GM12878 (cell line): ENCODE measurements around the gene TRHDE. TPM values are rescaled to one million over a fixed set of nuclear protein-coding genes. Genes with fewer than 3 reads are reported as not detected.
A peak's percentile ranks its signal among the peaks of the same experiment; 100 is the strongest.

Experiments used
- ATAC-seq: fragments of 200-7000 bp; cut with Tn5 transposase; 3 replicates; pipeline ENCODE4 v1.9.1; 2020; ENCODE audit warnings: mild to moderate bottlenecking, moderate library complexity
- BruUV-seq: library from RNA; stranded (reverse); fragments of 400-500 nt; replicated peaks from 2 replicates; lab custom pipeline; 2021; lab: Mats Ljungman, UMichigan
- CTCF ChIA-PET: fragments of 300-600 bp; sonication (Branson Sonifier 250); formaldehyde crosslinking; extraction: SDS; loops from one replicate; lab custom pipeline; 2021; ENCODE audit warnings: inconsistent platforms; lab: Yijun Ruan, JAX
- POLR2A ChIA-PET: fragments of 350-600 bp; formaldehyde crosslinking; extraction: SDS; loops from one replicate; lab custom pipeline; 2021; ENCODE audit warnings: inconsistent platforms; lab: Charles Lee
- RAD21 ChIA-PET: fragments of 300-600 bp; sonication (Branson Sonifier 250); formaldehyde crosslinking; loops from one replicate; lab custom pipeline; 2023; ENCODE audit warnings: antibody characterized with exemption; ENCODE audit not compliant: unreplicated experiment; lab: Charles Lee
- SMC1A ChIA-PET: fragments of 300-600 bp; sonication (Branson Sonifier 250); formaldehyde crosslinking; loops from one replicate; lab custom pipeline; 2023; ENCODE audit not compliant: unreplicated experiment, uncharacterized antibody; lab: Charles Lee
- DNase-seq: peaks from one replicate; pipeline ENCODE4 v3.0.0-alpha.2; 2011; ENCODE audit warnings: low read depth, low spot score
- FAIRE-seq: peaks from 3 replicates; lab custom pipeline; 2011; peaks lifted over from hg19 to GRCh38; lab: Jason Lieb, UNC
- H2AFZ ChIP-seq: 2 replicates; pipeline ENCODE4 v1.6.0; 2011; ENCODE audit warnings: low read depth, low read length, control low read depth; ENCODE audit not compliant: control insufficient read depth
- H3K27ac ChIP-seq: 2 replicates; pipeline ENCODE4 v1.5.1; 2011; ENCODE audit warnings: control low read depth; ENCODE audit not compliant: control insufficient read depth, insufficient read depth
- H3K27me3 ChIP-seq, 2 experiments: replicated peaks in 1 of 2; 2 replicates each; pipeline versions ENCODE4 v1.6.0 to v1.6.1; 2011; ENCODE audit warnings: low read length in 1 of 2; ENCODE audit not compliant: control insufficient read depth in 2 of 2, insufficient read depth in 2 of 2
- H3K36me3 ChIP-seq, 2 experiments: 2 replicates each; pipeline ENCODE4 v1.5.1; 2011; ENCODE audit warnings: low read length in 1 of 2; ENCODE audit not compliant: control insufficient read depth in 2 of 2, insufficient read depth in 2 of 2
- H3K4me1 ChIP-seq: 2 replicates; pipeline ENCODE4 v1.6.1; 2011; ENCODE audit warnings: mild to moderate bottlenecking, low read length, moderate library complexity, mixed read lengths; ENCODE audit not compliant: control insufficient read depth, insufficient read depth
- H3K4me2 ChIP-seq: 2 replicates; pipeline ENCODE4 v1.6.0; 2011; ENCODE audit warnings: control low read depth; ENCODE audit not compliant: control insufficient read depth, insufficient read depth
- H3K4me3 ChIP-seq: fragments of 200-600 bp; sonication (generic); 2 replicates; pipeline ENCODE4 v1.5.1; 2016
- H3K79me2 ChIP-seq: 2 replicates; pipeline ENCODE4 v1.6.0; 2011; ENCODE audit warnings: low read length; ENCODE audit not compliant: control insufficient read depth, insufficient read depth
- H3K9ac ChIP-seq: 2 replicates; pipeline ENCODE4 v1.8.0; 2011; ENCODE audit warnings: low read length, control low read depth, mixed read lengths; ENCODE audit not compliant: control insufficient read depth, insufficient read depth
- H3K9me3 ChIP-seq: replicated peaks from 3 replicates; pipeline ENCODE4 v1.5.1; 2011; ENCODE audit warnings: mild to moderate bottlenecking, low read length; ENCODE audit not compliant: control insufficient read depth, insufficient read depth
- H4K20me1 ChIP-seq: 2 replicates; pipeline ENCODE4 v1.6.0; 2011; ENCODE audit not compliant: control insufficient read depth, insufficient read depth
- BHLHE40 ChIP-seq, 2 experiments: fragments of 450-650 bp in 1 of 2; IDR thresholded peaks; 2 replicates each; pipeline ENCODE4 v1.6.1; 2011 to 2017; ENCODE audit warnings: low read depth in 2 of 2, borderline replicate concordance in 1 of 2, improper control_type of control experiment in 1 of 2, low read length in 1 of 2, mild to moderate bottlenecking in 1 of 2
- BMI1 ChIP-seq: fragments of 450-650 bp; IDR thresholded peaks from 2 replicates; pipeline ENCODE4 v1.6.1; 2016; ENCODE audit warnings: mild to moderate bottlenecking, moderate library complexity, borderline replicate concordance
- DPF2 ChIP-seq: fragments of 450-650 bp; IDR thresholded peaks from 2 replicates; pipeline ENCODE4 v1.6.1; 2017; ENCODE audit warnings: mild to moderate bottlenecking
- ETV6 ChIP-seq, 2 experiments: fragments of 450-650 bp in 1 of 2; IDR thresholded peaks in 1 of 2; conservative IDR thresholded peaks in 1 of 2; 2 replicates each; pipeline ENCODE4 v1.6.1; 2014; ENCODE audit warnings: antibody characterized with exemption in 1 of 2, borderline replicate concordance in 1 of 2, low read depth in 1 of 2, mild to moderate bottlenecking in 1 of 2, moderate library complexity in 1 of 2
- FOXM1 ChIP-seq: IDR thresholded peaks from 2 replicates; pipeline ENCODE4 v1.6.1; 2012; ENCODE audit warnings: low read depth, mild to moderate bottlenecking, inconsistent platforms, low read length, moderate library complexity
- GABPA ChIP-seq: IDR thresholded peaks from 2 replicates; pipeline ENCODE4 v1.6.1; 2014; ENCODE audit warnings: antibody characterized with exemption, low read depth, mild to moderate bottlenecking, inconsistent platforms
- HCFC1 ChIP-seq: fragments of 150-350 bp; IDR thresholded peaks from 2 replicates; pipeline ENCODE4 v1.6.1; 2014; ENCODE audit warnings: low read length
- LARP7 ChIP-seq: fragments of 450-650 bp; IDR thresholded peaks from 2 replicates; pipeline ENCODE4 v1.6.1; 2017; ENCODE audit warnings: mild to moderate bottlenecking
- MEF2A ChIP-seq: IDR thresholded peaks from 2 replicates; pipeline ENCODE4 v1.6.1; 2011; ENCODE audit warnings: low read depth, mild to moderate bottlenecking, low read length, moderate library complexity; ENCODE audit not compliant: insufficient read depth
- NR2C2 ChIP-seq: IDR thresholded peaks from 2 replicates; pipeline ENCODE4 v1.6.1; 2011; ENCODE audit warnings: borderline replicate concordance, low read depth; ENCODE audit not compliant: control insufficient read depth, insufficient read length
- RB1 ChIP-seq: fragments of 450-650 bp; formaldehyde crosslinking; IDR thresholded peaks from 2 replicates; pipeline ENCODE4 v1.6.1; 2017; ENCODE audit warnings: mild to moderate bottlenecking, borderline replicate concordance
- RBBP5 ChIP-seq: fragments of 200-600 bp; sonication (generic); conservative IDR thresholded peaks from 2 replicates; pipeline ENCODE4 v1.6.1; 2016
- WRNIP1 ChIP-seq: IDR thresholded peaks from 2 replicates; pipeline ENCODE4 v1.6.1; 2011; ENCODE audit warnings: low read depth, low read length, improper control_type of control experiment, borderline replicate concordance
- WGBS: methylation state at CpG from one replicate; pipeline ENCODE4 v1.1.6; 2016; ENCODE audit warnings: low lambda C conversion rate; ENCODE audit not compliant: insufficient replicate concordance, insufficient coverage; ENCODE audit errors: missing lambda C conversion rate; 5-methylcytosine and 5-hydroxymethylcytosine counted together
- in situ Hi-C: fragments of 300-500 bp; cut with MboI; formaldehyde crosslinking; loops from 9 replicates; pipeline ENCODE4 v1.14.3; 2018; ENCODE audit warnings: mixed read lengths
- intact Hi-C: fragments of 100-400 bp; cut with micrococcal nuclease; formaldehyde crosslinking; loops from one replicate; pipeline ENCODE4 v1.14.2; 2022; ENCODE audit not compliant: unreplicated experiment
- polyA plus RNA-seq, 11 experiments: library from polyadenylated mRNA; depleted of rRNA in 4 of 11; unstranded in 6 of 11; stranded (reverse) in 5 of 11; fragments of >200 nt; fragmentation: Nextera tagmentation in 4 of 11; fragmentation: Illumina TruSeq in 1 of 11; extraction: Ambion mirVana in 4 of 11; extraction: Trizol in 1 of 11; gene quantifications; 1 replicate in 1 of 11; 2 replicates in 10 of 11; pipeline versions ENCODE4 v1.2.1 to v1.2.3, GENCODE V29; 2011 to 2016; ENCODE audit warnings: inconsistent platforms in 2 of 11, missing spikeins in 2 of 11, low read depth in 1 of 11
- total RNA-seq, 4 experiments: library from RNA; depleted of rRNA in 3 of 4; stranded (reverse); fragments of >200 nt in 3 of 4; fragmentation: Illumina TruSeq in 1 of 4; extraction: Trizol in 1 of 4; gene quantifications; 2 replicates each; pipeline versions ENCODE4 v1.2.1 to v1.2.3, GENCODE V29; 2013 to 2021
- TF ChIP-seq, protein P1 (sequence below): IDR thresholded peaks from 2 replicates; pipeline ENCODE4 v1.6.1; 2012; ENCODE audit warnings: low read depth, low read length, improper control_type of control experiment
- TF ChIP-seq, protein P2 (sequence below), 3 experiments: IDR thresholded peaks in 2 of 3; conservative IDR thresholded peaks in 1 of 3; 2 replicates each; pipeline ENCODE4 v1.5.1; 2011; ENCODE audit warnings: low read depth in 3 of 3, low read length in 3 of 3, mild to moderate bottlenecking in 3 of 3, control low read depth in 2 of 3, moderate library complexity in 2 of 3, inconsistent platforms in 1 of 3, mixed read lengths in 1 of 3; ENCODE audit not compliant: control insufficient read depth in 2 of 3, insufficient read depth in 1 of 3; ENCODE audit errors: extremely low read depth in 1 of 3
- TF ChIP-seq, protein P3 (sequence below): fragments of 450-650 bp; IDR thresholded peaks from 2 replicates; pipeline ENCODE4 v1.6.1; 2017; ENCODE audit warnings: antibody characterized with exemption, mild to moderate bottlenecking, moderate library complexity
- TF ChIP-seq, protein P4 (sequence below): IDR thresholded peaks from 2 replicates; pipeline ENCODE4 v1.6.1; 2012; ENCODE audit warnings: low read depth, low read length, improper control_type of control experiment

Gene TRHDE
- total and polyA plus RNA-seq, 10 of the 15 experiments (the other 5 are each of a cell fraction or from before 2014, with no cell fraction given) = not detected

DNA sequence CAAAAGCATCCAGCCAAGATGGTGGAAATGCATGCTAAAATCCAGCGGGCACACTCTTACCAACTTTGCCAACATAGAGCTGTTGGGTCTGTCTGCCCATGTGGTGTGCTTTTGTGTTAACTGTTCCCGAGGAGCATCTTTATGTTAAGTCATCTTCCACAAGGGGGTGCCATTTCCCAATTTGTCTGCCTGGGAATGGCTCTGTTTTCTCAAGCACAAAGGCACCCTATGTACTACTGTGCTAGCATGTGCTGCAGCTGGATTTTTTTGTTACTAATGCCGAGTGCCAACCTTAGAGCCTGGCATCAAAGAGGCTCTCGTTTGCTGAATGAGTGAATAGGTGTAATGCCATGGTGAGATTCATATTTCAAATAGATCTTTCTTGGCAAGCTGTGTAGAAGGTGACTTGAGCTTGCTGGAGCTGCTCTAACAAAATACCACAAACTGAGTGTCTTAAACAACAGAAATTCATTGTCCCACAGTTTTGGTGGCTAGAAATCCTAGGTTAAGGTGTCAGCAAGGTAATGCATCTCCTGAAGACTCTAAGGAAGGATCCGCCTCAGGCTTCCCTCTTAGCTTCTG, 74.3 kb downstream of the TRHDE start (continued):
- TF ChIP-seq RBBP5 (no peak), GABPA (no peak), MEF2A (no peak), NR2C2 (no peak)
- TF ChIP-seq, protein P1, sequence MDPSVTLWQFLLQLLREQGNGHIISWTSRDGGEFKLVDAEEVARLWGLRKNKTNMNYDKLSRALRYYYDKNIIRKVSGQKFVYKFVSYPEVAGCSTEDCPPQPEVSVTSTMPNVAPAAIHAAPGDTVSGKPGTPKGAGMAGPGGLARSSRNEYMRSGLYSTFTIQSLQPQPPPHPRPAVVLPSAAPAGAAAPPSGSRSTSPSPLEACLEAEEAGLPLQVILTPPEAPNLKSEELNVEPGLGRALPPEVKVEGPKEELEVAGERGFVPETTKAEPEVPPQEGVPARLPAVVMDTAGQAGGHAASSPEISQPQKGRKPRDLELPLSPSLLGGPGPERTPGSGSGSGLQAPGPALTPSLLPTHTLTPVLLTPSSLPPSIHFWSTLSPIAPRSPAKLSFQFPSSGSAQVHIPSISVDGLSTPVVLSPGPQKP = no peak
- TF ChIP-seq, protein P2, sequence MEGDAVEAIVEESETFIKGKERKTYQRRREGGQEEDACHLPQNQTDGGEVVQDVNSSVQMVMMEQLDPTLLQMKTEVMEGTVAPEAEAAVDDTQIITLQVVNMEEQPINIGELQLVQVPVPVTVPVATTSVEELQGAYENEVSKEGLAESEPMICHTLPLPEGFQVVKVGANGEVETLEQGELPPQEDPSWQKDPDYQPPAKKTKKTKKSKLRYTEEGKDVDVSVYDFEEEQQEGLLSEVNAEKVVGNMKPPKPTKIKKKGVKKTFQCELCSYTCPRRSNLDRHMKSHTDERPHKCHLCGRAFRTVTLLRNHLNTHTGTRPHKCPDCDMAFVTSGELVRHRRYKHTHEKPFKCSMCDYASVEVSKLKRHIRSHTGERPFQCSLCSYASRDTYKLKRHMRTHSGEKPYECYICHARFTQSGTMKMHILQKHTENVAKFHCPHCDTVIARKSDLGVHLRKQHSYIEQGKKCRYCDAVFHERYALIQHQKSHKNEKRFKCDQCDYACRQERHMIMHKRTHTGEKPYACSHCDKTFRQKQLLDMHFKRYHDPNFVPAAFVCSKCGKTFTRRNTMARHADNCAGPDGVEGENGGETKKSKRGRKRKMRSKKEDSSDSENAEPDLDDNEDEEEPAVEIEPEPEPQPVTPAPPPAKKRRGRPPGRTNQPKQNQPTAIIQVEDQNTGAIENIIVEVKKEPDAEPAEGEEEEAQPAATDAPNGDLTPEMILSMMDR (IDR thresholded peaks at IDR 0.05 in 2 of 3, conservative IDR thresholded peaks at IDR 0.05 in 1 of 3; ENCODE audit: control insufficient read depth in 2 of 3, extremely low read depth in 1 of 3, insufficient read depth in 1 of 3, low read depth in 3 of 3, low read length in 3 of 3) = peak; percentile 59 to 64 (median 63)

DNA sequence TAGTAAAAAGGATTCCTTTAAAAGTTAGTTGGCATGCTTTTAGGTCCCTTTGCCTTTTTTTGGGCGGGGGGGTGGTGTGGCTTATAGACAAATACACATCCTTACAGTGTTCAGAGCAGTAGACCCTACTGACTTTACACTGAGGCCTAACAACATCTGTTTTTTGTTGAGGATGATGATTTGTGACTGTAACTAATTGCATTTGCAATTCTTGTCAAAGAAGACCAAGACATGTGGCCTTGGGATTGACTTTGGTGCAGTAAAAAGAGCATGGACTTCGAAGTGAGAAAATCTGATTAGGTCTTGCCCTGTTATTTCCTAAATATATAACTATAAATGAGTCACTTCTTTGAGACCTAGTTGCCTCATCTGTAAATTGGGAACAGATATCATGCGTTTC, 77.3 kb downstream of the TRHDE start:
- Histone ChIP-seq H3K27me3 (no peaks in the 10 kb centered on the region), H2AFZ (no peak overlapping the region), H3K9me3 (no peaks in the 10 kb centered on the region), H4K20me1 (no peaks in the 10 kb centered on the region), H3K27ac (no peak overlapping the region), H3K36me3 (no peaks in the 10 kb centered on the region), H3K9ac (no peak overlapping the region), H3K4me2 (no peak overlapping the region), H3K4me3 (no peak overlapping the region), H3K4me1 (no peaks in the 10 kb centered on the region), H3K79me2 (no peaks in the 10 kb centered on the region)
- DNase-seq (no peak), ATAC-seq (no peak), FAIRE-seq (no peak)
- 0% methylated on average over 3 of the region's 3 CpGs for WGBS
- no TSS peak for BruUV-seq
- ChIA-PET RAD21 (no interaction called here), POLR2A (no interaction called here), CTCF (no interaction called here), SMC1A (interaction anchor here (0.6 kb wide), 1 partner anchor 27 kb away, joined by 3 read pairs; no protein-coding TSS in a partner anchor)
- in situ Hi-C loops = no loop called here
- intact Hi-C loops = no loop called here
- TF ChIP-seq GABPA = no peak
- no peak for TF ChIP-seq HCFC1
- TF ChIP-seq ETV6 (conservative IDR thresholded peaks at IDR 0.05 in 1 of 2, IDR thresholded peaks at IDR 0.05 in 1 of 2; ENCODE audit: borderline replicate concordance in 1 of 2, low read depth in 1 of 2) = no peak
- no peak for TF ChIP-seq DPF2
- TF ChIP-seq NR2C2 = no peak
- TF ChIP-seq, protein P3, sequence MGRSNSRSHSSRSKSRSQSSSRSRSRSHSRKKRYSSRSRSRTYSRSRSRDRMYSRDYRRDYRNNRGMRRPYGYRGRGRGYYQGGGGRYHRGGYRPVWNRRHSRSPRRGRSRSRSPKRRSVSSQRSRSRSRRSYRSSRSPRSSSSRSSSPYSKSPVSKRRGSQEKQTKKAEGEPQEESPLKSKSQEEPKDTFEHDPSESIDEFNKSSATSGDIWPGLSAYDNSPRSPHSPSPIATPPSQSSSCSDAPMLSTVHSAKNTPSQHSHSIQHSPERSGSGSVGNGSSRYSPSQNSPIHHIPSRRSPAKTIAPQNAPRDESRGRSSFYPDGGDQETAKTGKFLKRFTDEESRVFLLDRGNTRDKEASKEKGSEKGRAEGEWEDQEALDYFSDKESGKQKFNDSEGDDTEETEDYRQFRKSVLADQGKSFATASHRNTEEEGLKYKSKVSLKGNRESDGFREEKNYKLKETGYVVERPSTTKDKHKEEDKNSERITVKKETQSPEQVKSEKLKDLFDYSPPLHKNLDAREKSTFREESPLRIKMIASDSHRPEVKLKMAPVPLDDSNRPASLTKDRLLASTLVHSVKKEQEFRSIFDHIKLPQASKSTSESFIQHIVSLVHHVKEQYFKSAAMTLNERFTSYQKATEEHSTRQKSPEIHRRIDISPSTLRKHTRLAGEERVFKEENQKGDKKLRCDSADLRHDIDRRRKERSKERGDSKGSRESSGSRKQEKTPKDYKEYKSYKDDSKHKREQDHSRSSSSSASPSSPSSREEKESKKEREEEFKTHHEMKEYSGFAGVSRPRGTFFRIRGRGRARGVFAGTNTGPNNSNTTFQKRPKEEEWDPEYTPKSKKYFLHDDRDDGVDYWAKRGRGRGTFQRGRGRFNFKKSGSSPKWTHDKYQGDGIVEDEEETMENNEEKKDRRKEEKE = no peak
- TF ChIP-seq WRNIP1 = no peak
- TF ChIP-seq LARP7 = no peak
- no peak for TF ChIP-seq BMI1
- TF ChIP-seq, protein P4, sequence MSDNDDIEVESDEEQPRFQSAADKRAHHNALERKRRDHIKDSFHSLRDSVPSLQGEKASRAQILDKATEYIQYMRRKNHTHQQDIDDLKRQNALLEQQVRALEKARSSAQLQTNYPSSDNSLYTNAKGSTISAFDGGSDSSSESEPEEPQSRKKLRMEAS = no peak
- no peak for TF ChIP-seq RB1
- TF ChIP-seq BHLHE40 (IDR thresholded peaks at IDR 0.05; ENCODE audit: borderline replicate concordance in 1 of 2, low read depth in 2 of 2, low read length in 1 of 2) = no peak
- TF ChIP-seq FOXM1 = no peak
